ENCODE results near the gene HPGD.

Gene HPGD

DNA sequence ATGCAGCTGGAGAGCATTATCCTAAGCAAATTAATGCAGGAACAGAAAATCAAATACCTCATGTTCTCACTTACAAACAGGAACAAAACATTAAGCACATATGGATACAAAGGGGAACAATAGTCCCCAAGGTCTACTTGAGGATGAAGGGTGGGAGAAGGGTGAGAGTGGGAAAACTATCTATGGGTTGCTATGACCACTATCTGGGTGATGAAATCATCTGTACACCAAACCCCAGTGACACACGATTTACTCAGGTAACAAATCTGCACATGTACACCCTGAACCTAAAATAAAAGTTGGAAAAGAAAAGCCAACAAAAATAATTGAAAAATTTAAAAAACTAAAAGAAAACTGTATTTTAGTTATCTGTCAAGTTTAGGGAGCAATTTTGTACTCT is 5.9 kb downstream of the HPGD start:
- no peaks in the 10 kb centered on the region for H3K27me3 ChIP-seq (ENCODE audit: low read length)
- H3K9me3 ChIP-seq (ENCODE audit: insufficient read depth, low read length) = no peaks in the 10 kb centered on the region
- H3K9ac ChIP-seq (ENCODE audit: low read length) = no peak overlapping the region
- no peak overlapping the region for H3K27ac ChIP-seq (ENCODE audit: low read depth, low read length)
- no peaks in the 10 kb centered on the region for H3K9me2 ChIP-seq (replicated peaks; ENCODE audit: insufficient read depth, low read length)
- TF ChIP-seq, protein P1, sequence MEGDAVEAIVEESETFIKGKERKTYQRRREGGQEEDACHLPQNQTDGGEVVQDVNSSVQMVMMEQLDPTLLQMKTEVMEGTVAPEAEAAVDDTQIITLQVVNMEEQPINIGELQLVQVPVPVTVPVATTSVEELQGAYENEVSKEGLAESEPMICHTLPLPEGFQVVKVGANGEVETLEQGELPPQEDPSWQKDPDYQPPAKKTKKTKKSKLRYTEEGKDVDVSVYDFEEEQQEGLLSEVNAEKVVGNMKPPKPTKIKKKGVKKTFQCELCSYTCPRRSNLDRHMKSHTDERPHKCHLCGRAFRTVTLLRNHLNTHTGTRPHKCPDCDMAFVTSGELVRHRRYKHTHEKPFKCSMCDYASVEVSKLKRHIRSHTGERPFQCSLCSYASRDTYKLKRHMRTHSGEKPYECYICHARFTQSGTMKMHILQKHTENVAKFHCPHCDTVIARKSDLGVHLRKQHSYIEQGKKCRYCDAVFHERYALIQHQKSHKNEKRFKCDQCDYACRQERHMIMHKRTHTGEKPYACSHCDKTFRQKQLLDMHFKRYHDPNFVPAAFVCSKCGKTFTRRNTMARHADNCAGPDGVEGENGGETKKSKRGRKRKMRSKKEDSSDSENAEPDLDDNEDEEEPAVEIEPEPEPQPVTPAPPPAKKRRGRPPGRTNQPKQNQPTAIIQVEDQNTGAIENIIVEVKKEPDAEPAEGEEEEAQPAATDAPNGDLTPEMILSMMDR (IDR thresholded peaks at IDR 0.05; ENCODE audit: insufficient read depth, low read length, poor library complexity, severe bottlenecking) = no peak
- TF ChIP-seq EZH2phosphoT487 (conservative IDR thresholded peaks at IDR 0.05; ENCODE audit: low read length) = no peak
- H3K4me3 ChIP-seq (ENCODE audit: insufficient read depth, low read length, poor library complexity, severe bottlenecking) = no peak overlapping the region
- no peaks in the 10 kb centered on the region for H3K79me2 ChIP-seq (ENCODE audit: insufficient read depth, low read length)
- H2AFZ ChIP-seq (ENCODE audit: low read depth, low read length, severe bottlenecking) = no peak overlapping the region
- no peaks in the 10 kb centered on the region for H4K20me1 ChIP-seq (ENCODE audit: low read depth, low read length)
- no peaks in the 10 kb centered on the region for H3F3A ChIP-seq (ENCODE audit: insufficient read depth)
- H3K4me2 ChIP-seq (ENCODE audit: low read depth, low read length, poor library complexity, severe bottlenecking) = no peak overlapping the region
- no peaks in the 10 kb centered on the region for H3K36me3 ChIP-seq (ENCODE audit: low read length)

GRCh38 chr4:174512745-174513144 is 9.5 kb downstream of the HPGD start:
- H3K9me2 ChIP-seq (replicated peaks; ENCODE audit: insufficient read depth, low read length) = no peaks in the 10 kb centered on the region
- no peak overlapping the region for H3K27ac ChIP-seq (ENCODE audit: low read depth, low read length)
- no peaks in the 10 kb centered on the region for H3K27me3 ChIP-seq (ENCODE audit: low read length)

GRCh38 chr4:174505892-174506291 is 16.4 kb downstream of the HPGD start:
- H3K79me2 ChIP-seq (ENCODE audit: insufficient read depth, low read length) = no peaks in the 10 kb centered on the region
- H3K27ac ChIP-seq (ENCODE audit: low read depth, low read length) = no peak overlapping the region
- no peak overlapping the region for H3K9ac ChIP-seq (ENCODE audit: low read length)
- no peaks in the 10 kb centered on the region for H4K20me1 ChIP-seq (ENCODE audit: low read depth, low read length)
- no peak overlapping the region for H3K4me3 ChIP-seq (ENCODE audit: insufficient read depth, low read length, poor library complexity, severe bottlenecking)
- TF ChIP-seq, protein P1 (IDR thresholded peaks at IDR 0.05; ENCODE audit: insufficient read depth, low read length, poor library complexity, severe bottlenecking) = no peak
- TF ChIP-seq EZH2phosphoT487 (conservative IDR thresholded peaks at IDR 0.05; ENCODE audit: low read length) = no peak
- no peaks in the 10 kb centered on the region for H3K9me3 ChIP-seq (ENCODE audit: insufficient read depth, low read length)
- H3K4me2 ChIP-seq (ENCODE audit: low read depth, low read length, poor library complexity, severe bottlenecking) = no peak overlapping the region
- no peaks in the 10 kb centered on the region for H3K36me3 ChIP-seq (ENCODE audit: low read length)
- no peaks in the 10 kb centered on the region for H3K9me2 ChIP-seq (replicated peaks; ENCODE audit: insufficient read depth, low read length)
- H3K27me3 ChIP-seq (ENCODE audit: low read length) = no peaks in the 10 kb centered on the region
- no peak overlapping the region for H2AFZ ChIP-seq (ENCODE audit: low read depth, low read length, severe bottlenecking)
- no peaks in the 10 kb centered on the region for H3F3A ChIP-seq (ENCODE audit: insufficient read depth)

More at GRCh38 chr4:174512745-174513144, 9.5 kb downstream of the HPGD start:
- H3K79me2 ChIP-seq (ENCODE audit: insufficient read depth, low read length) = no peaks in the 10 kb centered on the region
- no peaks in the 10 kb centered on the region for H3F3A ChIP-seq (ENCODE audit: insufficient read depth)
- no peak overlapping the region for H3K4me2 ChIP-seq (ENCODE audit: low read depth, low read length, poor library complexity, severe bottlenecking)
- TF ChIP-seq, protein P1 (IDR thresholded peaks at IDR 0.05; ENCODE audit: insufficient read depth, low read length, poor library complexity, severe bottlenecking) = no peak
- no peak for TF ChIP-seq EZH2phosphoT487 (conservative IDR thresholded peaks at IDR 0.05; ENCODE audit: low read length)
- H3K9me3 ChIP-seq (ENCODE audit: insufficient read depth, low read length) = no peaks in the 10 kb centered on the region
- no peak overlapping the region for H3K9ac ChIP-seq (ENCODE audit: low read length)
- no peaks in the 10 kb centered on the region for H3K36me3 ChIP-seq (ENCODE audit: low read length)
- H3K4me3 ChIP-seq (ENCODE audit: insufficient read depth, low read length, poor library complexity, severe bottlenecking) = no peak overlapping the region
- no peak overlapping the region for H2AFZ ChIP-seq (ENCODE audit: low read depth, low read length, severe bottlenecking)
- H4K20me1 ChIP-seq (ENCODE audit: low read depth, low read length) = no peaks in the 10 kb centered on the region

All from SU-DHL-6 (cell line).